Activated naive CD4-positive, alpha-beta T cell treated with anti-CD3 and anti-CD28 coated beads, Interleukin-2, amount 50 U/mL, for 16 hours (primary cell): ENCODE measurements around the gene SYT9.

Experiments
- DNase-seq: peaks from one replicate; pipeline ENCODE4 v3.0.0-alpha.2; 2020

SYT9 gene

DNA sequence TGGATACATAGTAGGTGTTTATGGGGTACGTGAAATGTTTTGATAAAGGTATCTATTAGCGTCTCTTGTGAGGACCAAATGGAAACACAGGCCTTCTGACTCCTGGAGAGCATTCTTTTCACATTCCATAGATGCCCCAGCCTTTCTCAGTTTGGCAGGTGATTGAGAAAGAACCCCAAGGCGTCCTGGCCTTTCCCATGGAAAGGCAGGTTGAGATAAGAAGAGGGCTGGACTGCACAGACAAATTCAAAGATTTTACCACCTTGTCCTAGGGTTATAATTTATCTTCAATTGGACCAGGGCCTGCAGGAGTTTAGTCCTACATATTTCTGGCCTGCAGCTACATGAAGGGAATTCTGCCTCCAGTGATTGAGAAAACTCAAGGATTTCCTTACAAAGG lies 232.9 kb downstream of the SYT9 start:
- no peak for DNase-seq

DNA sequence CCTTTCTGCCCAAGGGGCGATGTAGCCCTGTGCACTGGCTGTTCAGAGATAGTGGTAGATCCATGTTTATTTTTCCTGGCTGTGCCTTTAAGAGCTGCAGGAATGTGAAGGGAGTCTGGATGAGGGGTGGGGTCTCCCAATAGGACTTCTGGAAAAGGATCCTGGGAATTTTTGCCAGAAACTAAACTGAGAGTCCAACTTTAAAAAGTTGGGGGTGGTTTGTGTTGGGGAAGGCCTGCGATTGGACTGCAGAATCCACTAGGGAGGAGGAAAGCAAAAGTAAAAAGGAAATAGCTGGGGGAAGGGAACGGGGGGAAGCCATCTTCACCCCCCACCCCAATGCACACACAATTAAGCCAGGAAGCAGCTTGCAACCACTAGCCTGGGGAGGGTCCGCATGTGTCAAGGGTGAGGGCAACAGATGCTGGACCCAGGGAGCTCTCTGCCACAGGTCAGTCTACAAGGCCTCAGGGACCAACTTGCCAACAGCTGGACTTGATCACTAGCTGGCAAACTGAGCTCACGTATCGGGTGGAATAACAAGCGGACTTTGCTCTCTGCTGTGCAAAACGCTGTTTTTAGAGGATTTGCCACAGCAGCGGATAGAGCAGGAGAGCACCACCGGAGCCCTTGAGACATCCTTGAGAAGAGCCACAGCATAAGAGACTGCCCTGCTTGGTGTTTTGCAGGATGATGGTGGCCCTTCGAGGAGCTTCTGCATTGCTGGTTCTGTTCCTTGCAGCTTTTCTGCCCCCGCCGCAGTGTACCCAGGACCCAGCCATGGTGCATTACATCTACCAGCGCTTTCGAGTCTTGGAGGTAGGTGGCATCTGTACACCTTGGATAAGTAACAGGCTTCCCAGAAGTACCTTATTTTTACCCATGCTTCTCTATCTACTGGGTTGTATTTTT lies 233.7 kb downstream of the SYT9 start, which contains the start of gene OLFML1:
Gene OLFML1, plus strand, starts transcription at position 321 of the 912 bp plus-strand sequence. Its CDS starts 370 bp downstream, at position 691.
- DNase-seq: no peak

DNA sequence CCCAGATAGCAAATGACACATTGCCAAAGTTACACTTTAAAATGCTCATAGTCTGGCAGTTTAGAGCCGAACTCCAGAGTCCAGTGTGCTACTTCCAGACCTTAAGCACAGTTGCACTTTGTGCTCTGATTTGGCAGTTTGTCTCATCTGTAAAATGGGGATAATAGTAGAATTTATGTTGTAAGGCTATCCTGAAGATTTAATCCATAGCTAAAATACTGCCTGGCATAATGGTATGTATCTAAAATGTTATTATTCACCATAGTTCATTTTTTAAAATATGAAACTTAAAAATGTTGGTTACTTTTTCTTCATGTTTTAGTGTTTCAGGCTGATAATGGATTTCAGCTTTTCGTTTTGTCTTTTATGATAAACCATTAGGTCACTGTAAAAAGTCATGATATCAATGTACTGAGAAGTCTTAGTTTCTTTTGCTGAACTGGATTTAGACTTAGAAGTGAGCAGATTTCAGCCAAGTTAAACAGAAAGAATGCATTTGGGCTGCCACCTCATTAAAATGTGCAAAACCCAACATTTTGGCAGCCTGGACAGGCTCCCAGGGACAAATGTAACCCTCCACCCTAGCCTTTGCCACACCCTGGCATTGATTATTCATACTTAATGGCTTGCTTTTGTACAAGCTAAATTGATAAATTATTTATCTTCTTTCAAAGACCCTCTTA lies 234.5 kb downstream of the SYT9 start:
- no peak for DNase-seq

DNA sequence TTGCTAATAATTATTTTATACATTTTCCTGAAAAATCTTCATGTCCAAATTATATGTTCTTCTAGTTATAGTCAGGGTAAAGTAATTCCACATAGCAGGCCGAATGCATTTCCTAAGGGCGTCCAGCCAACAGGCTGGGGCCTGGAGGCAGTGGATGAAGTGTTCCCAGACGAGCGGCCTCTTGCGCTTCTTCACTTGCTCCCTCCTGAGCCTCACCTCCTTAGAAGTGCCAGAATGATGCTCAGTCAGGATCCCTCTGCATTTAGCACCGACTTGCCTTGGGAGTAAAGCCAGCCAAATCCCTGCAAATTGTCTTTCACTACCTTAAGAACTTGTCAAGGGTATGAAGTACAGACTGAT lies 235.1 kb downstream of the SYT9 start:
- no peak for DNase-seq

DNA sequence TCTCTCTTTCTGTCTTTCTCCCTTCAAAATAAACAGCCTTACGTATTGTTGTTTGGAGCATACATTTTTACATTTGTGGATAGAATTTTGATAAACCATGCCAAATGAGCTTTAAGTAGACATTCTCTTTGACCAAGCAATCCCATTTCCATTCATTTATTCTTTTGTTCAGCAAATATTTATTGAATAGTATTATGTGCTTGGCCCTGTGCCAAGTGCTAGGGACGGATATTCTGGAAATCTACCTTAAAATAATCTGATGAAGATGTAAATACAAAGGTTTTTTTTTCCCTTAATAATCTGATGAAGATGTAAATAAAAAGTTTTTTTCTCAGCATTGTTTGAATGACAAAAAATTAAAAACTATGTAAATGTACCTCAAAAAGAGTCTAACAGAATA lies 235.7 kb downstream of the SYT9 start:
- DNase-seq: no peak

DNA sequence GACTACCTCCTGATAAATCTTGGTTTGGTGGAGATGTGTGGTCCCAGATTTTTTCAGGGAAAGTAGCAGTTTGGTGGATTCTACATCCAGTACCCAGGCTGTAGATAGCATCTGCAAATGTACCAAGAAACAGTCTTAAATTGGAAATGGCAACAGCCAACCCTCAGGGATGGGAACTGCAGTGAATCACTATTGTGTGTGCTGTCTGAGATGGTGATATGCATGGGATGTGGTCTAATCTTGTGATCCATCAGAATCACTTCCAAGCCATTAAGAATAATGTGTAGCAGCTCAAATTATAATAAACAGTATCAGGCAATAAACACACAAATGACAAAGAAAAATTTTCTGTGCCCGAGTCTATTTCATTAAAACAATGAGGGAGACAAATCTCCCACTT lies 237.0 kb downstream of the SYT9 start:
- no peak for DNase-seq

DNA sequence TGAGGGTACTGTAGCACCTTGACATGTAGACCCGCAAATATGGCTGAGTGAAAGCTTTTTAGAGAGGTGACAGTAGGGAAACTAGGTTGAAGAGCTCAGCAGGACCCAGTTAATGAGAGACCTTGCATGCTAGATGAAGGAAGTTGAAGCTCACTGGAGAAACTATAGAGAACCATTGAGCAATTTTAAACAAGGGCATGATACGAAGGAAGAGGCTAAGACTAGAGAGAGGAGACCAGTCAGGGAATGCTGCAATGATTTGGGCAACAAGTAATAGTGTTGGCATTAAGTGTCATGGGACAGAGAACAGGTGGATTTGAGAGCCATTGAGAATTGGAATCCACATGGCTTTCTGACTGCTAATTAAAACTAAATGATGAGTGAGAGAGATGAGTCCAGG lies 237.7 kb downstream of the SYT9 start:
- no peak for DNase-seq

DNA sequence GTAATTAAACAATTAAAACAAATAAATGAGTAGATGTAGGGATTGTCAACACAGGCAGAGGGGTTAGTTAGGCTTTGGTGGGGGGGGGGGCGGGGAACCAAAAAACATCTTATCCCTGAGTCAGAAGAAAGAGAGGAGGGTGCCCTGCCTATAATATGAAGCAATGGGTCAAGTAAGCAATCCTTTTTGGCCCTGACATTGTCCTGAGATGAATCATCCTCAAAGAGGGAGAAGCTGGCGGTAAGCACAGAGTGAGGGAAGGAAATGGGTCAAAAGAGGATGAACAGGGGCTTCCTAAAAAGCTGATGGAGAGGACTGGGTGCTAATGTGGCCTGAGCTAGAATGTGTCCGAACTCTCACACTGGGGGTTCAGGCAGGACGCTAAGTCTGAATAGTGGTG lies 238.3 kb downstream of the SYT9 start:
- no peak for DNase-seq

DNA sequence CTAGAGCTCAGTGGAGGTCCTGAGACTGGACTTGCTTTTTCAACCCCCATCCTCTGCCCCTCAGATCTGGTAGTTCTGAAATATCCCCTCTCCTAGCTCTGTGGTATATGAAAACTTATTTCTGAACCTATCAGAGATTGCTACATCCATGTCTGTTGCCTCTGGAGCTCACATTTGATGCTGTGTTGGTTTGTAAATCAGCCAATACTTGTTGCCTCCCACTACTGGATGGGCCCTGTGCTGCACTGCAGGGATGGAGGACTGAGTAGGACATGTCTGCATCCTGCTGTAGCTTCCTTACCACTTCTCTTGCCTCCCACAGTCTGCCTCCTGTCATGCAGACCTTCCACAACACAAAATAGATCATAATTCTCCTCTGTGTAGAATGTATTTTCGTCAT lies 238.8 kb downstream of the SYT9 start:
- DNase-seq: no peak

DNA sequence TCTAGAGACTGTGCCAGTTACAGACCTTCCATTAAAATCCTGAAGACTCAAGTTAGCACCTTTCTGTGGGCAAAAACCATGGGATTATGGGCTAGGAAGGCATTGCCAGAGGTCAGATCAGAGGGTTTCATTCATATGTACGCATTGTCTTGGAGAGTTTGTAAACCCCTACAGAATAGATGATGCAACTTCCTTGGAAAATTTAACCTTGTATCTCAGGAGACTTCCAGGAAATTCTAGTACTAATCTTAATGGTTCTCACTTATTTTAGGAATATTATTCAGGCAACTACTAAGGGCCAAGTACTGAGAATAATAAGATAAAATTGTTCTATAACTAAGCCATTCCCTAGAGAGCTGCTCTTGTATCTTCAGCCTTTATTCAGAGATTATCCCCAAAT lies 240.5 kb downstream of the SYT9 start:
- DNase-seq: no peak

DNA sequence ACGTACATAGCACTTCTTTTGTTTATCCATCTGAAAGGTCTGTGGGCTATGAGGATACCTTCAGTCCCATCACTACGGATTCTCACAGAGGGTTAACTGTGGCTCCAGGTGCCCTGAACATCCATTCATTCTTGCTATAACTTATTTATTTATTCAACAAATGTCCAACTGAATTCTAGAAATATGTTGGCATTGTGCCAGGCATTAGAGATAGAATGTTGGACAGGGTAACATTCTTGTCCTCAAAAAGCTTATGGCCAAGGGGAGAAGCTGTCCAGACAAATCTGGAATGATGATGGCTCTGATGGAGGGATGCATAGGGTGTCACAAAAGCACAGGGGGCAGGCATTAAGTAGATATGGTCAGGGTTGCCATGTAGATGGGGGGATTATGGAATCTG lies 242.0 kb downstream of the SYT9 start:
- DNase-seq: no peak

DNA sequence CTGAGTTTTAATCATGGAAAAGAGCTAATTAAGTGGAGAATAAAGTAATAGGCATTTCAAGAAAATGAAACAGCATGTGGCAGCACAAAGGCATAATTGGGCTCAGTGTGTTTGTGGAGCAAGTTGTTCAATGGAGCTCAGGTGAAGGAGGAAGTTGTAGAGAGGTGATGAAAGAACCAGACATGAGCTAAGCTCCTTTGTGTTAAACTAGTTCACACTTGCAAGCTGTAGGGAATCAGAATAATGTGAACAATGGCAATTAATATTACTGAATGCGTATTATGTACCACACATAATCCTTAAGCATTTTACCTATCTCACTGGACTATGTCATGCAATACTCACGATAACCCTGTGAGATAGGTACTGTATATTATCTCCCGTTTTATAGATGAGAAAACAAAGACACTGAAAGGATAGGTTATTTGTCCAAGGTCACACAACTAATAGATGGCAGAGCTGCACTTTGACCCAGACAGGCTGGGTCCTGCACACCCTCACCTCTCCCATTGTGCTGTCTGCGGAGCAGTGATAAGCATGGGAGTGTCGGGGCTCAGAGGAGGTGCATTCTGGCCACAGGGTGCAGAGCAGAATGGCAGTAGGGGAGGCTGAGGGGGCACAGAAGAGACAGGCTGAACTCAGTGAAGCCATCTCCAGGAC lies 242.5 kb downstream of the SYT9 start:
- no peak for DNase-seq

DNA sequence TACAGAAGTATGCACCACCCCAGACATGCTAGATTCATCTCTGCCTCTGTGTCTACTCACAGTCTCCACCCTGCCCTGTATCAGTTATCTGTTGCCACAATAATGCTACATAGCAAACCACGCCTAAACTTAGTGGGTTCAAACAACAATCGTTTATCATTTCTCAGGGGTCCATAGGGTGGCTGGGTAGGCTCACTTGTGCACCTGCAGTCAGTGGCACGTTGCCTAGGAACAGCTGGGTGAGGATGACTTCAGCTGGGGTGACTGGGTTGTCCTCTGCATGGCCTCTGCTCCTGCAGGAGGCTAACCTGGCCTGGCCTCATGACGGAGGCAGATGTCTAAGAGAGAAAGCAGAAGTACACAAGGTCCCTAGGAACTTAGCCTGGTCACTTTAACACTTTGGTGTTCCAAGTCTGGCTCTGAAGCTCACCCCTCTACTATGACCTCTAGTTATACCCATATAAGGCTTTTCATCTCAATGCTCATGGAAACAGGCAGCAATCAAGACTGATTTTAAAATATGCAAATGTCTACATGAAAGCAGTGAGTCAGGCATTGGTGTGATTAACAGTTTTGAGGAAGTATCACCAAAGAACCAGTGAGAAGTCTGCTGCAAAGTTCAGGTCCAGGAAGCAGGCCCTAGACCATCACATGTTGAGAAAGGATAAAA lies 244.3 kb downstream of the SYT9 start:
- DNase-seq: no peak

DNA sequence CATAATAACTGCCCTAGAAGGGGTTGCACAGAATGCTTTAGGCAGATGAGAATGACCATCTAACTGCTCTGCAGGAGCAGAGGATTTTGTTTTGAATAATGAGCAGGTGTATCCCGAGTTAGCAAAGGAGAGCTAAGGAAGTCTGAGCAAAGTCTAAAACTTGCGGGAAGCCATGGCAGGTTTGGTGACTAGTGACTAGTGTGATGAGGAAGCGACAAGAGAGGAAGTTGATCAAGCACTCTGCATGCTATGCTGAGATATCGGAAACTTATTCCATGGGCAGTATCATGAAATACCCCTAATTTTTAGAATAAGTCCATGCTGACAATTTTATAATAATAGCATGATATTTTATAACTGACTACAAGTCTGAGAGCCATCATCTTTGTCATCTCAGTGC lies 246.5 kb downstream of the SYT9 start:
- no peak for DNase-seq

DNA sequence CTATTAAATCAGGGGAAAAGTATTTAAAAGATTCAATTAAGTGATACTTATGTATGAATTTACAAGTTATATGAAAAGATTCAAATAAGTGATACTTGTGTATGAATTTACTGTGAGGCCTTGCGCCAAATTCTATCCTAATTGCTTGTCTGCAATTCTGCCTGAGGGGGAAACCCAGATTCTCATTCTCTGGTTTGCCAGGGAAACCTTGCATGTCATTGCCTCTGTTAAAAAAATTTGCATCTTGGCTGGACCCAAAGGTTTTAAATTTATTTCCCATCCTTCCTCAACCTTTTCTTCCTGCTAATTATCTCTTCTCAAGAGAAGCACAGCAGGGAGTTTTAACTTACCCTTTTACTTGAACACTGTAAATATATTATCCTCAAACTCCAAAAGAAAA lies 247.4 kb downstream of the SYT9 start:
- no peak for DNase-seq

DNA sequence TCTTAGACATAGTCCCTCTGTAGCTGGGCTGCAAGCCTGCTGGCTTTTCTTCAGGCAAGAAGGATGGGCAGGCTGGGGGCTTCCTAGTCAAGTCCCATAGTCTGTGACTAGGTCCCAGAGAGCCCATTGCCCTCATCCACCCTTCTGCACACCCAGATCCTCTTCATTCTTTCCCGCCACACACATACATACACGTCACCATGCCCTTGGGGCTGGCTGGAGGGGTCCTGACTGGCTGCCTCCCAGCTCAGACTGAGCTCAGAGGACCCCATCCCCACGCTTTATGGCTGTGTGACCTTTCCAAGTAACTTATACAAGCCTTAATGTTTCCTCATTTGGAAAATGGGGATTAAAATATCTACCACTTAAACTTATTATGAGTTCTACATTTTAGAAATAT lies 248.5 kb downstream of the SYT9 start:
- no peak for DNase-seq

DNA sequence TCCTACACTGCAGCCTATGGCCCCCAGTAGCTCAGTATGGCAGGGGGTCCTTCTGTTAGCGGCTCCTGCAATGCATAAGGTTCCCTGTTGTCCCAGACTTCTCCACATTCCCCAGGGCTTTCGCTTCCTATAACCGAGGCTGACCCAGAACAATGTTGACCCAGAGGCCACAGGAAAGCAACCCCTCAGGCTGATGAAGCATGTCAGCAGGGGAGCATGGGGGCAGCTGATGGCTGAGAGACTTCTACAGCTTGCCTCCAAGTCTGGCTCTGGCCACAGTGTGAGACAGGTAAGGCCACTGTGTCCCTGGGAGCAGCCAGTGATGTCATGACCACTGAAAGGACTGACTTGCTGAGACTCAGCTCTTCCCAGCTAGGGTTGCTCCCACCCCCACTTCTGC lies 249.5 kb downstream of the SYT9 start:
- no peak for DNase-seq

DNA sequence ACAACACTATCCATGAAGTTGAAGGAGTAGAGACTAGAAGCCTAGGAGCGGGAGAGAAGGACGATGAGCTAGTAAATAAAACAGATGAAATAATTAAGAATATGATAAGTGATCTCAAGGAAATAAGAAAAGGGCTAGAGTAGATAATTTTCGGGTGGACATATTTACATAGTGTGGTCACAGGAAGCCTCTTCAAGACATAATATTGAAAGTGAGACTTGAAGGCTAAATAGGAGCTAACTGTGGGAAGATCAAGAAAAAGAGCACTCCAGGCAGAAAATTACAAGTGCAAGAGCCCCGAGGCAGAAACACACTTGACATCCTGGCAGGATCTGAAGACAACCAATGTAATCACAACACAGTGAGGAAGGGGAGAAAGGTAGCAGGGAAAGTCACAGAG lies 250.2 kb downstream of the SYT9 start:
- no peak for DNase-seq

DNA sequence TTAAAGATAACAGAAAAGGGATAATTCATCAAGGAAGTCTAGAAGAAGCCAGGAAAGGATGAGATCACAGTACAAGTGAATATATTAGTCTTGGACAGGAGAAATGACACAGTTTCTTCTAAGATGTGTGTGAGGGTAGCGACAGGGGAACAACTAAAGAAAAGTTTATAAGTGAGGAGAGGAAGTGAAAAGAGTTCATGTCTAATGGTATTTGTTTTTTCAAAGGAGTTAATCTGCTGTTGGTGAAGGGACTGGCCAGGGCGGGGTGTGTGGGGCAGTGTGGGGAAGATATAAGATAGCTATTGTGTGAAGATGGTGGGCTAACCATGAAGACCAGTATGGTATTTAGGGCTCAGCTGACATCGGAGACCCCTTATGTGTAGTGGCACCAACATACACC lies 254.5 kb downstream of the SYT9 start:
- DNase-seq: no peak

DNA sequence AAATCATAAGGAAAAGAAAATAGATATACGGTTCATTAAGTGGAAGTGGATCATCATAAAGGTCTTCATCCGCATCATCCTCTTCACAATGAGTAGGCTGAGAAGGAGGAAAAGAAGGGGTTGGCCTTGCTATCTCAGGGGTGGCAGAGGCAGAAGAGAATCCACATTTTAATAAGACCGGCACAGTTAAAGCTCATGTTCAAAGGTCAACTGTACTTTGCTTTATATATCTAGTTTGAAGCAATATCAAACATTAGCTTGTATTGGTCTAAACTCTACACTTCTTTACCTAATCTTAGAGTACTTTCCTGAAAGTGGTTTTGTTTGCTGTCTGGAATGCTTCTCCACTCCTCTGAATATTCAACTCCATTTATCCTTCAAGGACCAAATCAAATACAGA lies 256.4 kb downstream of the SYT9 start:
- no peak for DNase-seq

DNA sequence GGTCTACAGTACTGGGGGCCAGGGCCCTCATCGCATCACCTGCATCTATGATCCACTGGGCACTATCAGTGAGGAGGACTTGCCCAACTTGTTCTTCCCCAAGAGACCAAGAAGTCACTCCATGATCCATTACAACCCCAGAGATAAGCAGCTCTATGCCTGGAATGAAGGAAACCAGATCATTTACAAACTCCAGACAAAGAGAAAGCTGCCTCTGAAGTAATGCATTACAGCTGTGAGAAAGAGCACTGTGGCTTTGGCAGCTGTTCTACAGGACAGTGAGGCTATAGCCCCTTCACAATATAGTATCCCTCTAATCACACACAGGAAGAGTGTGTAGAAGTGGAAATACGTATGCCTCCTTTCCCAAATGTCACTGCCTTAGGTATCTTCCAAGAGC lies 258.3 kb downstream of the SYT9 start:
- no peak for DNase-seq

DNA sequence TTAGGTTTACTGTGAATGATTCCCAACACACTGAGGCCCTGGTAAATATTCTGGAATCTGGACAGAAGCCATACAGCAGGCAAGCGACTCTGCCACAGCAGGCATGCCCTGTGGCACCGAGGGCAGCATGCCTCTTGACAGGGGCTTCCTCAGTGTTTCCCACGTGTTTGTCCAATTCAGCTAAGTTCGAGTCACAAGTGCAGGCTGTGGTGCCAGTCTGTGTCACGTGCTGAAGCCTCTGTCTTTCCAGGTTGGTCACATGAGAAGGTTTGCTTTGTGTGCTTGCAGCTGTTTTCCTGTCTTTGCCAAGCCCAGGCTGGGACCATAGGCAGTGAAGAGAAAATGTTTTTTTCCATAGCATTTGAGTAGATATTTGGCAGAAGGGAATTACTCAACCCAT lies 259.7 kb downstream of the SYT9 start:
- no peak for DNase-seq

DNA sequence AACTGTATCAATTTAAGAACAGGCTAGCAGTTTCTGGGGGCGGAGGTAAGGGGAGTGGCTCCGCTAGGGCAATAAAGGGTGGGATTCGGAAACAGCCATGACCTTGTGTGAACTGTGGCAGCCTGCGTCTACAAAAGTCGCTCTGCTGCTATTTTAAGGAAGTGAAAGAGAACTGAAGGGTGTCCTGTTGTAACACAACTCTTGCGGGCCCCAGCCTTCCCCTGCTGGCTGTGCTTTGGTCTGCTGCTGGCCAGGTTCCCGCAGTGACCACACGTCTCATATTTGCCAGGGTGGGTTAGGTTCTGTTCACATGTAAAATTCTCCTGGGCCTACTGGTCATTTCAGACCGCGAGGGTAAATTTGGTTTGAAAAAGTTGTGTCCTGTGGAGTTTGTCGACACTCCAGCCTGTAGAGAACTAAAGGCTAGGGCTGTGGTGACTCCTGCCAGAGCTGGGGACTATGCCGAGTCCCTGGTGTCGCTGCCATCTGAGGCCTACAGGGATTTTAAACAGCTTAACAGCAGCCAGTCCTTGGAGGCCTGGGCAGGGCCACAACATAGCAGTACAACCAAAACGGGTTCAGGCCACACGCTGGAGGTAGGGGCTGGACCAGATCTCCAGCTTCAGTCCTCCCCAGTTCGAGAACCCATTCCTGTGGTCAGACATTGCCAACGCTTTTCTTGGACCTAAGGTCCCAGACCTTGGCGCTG lies 261.0 kb downstream of the SYT9 start:
- DNase-seq: no peak
